ENCODE data around the gene ACKR3. TPM values are rescaled to one million over a fixed set of nuclear protein-coding genes. Genes with fewer than 3 reads are reported as not detected.

The ACKR3 gene
- polyA plus RNA-seq, 1 donor from 2014 or later, result 1.7 TPM

GRCh38 chr2:236631281-236631855, 61.7 kb downstream of the ACKR3 start:
- H3K9me3 ChIP-seq (ENCODE audit: low read length), result no peaks in the 10 kb centered on the region
- no peaks in the 10 kb centered on the region for H4K20me1 ChIP-seq (ENCODE audit: insufficient read depth)
- no peak overlapping the region for H3K27ac ChIP-seq (ENCODE audit: low read length)
- H3K27me3 ChIP-seq (ENCODE audit: insufficient read depth, low read depth, low read length), result no peaks in the 10 kb centered on the region
- TF ChIP-seq TAF1 (IDR thresholded peaks at IDR 0.05; ENCODE audit: low read depth), result no peak
- TF ChIP-seq MXI1 (conservative IDR thresholded peaks at IDR 0.05; ENCODE audit: poor library complexity, severe bottlenecking), result no peak
- no peak for TF ChIP-seq CTCF (IDR thresholded peaks at IDR 0.05; ENCODE audit: poor library complexity, severe bottlenecking)
- no peak for TF ChIP-seq POLR2AphosphoS5 (IDR thresholded peaks at IDR 0.05)
- no peak for TF ChIP-seq SMC3 (conservative IDR thresholded peaks at IDR 0.05; ENCODE audit: poor library complexity)
- no peak for TF ChIP-seq RAD21 (conservative IDR thresholded peaks at IDR 0.05)
- TF ChIP-seq REST (IDR thresholded peaks at IDR 0.05; ENCODE audit: borderline replicate concordance), result no peak
- no peak for TF ChIP-seq EZH2 (IDR thresholded peaks at IDR 0.05; ENCODE audit: borderline replicate concordance, insufficient read depth, low read length, poor library complexity, severe bottlenecking)
- TF ChIP-seq EP300 (conservative IDR thresholded peaks at IDR 0.05; ENCODE audit: poor library complexity, severe bottlenecking), result no peak
- H3K4me3 ChIP-seq (ENCODE audit: low read length), result no peak overlapping the region
- H3K4me2 ChIP-seq (ENCODE audit: low read length), result no peak overlapping the region
- no peak overlapping the region for H2AFZ ChIP-seq (ENCODE audit: low read depth, low read length)
- H3F3A ChIP-seq (ENCODE audit: insufficient read depth, low read length, poor library complexity, severe bottlenecking), result no peaks in the 10 kb centered on the region
- no peak overlapping the region for H3K9ac ChIP-seq (ENCODE audit: low read length)
- H3K36me3 ChIP-seq (ENCODE audit: insufficient read depth, low read length), result no peaks in the 10 kb centered on the region
- H3K9me2 ChIP-seq (ENCODE audit: insufficient read depth, low read length), result no peaks in the 10 kb centered on the region
- H3K79me2 ChIP-seq (replicated peaks; ENCODE audit: insufficient read depth, low read length), result no peaks in the 10 kb centered on the region

GRCh38 chr2:236631856-236632291, 62.2 kb downstream of the ACKR3 start:
- H3K4me3 ChIP-seq (ENCODE audit: low read length), result no peak overlapping the region
- no peaks in the 10 kb centered on the region for H4K20me1 ChIP-seq (ENCODE audit: insufficient read depth)
- H3K9me3 ChIP-seq (ENCODE audit: low read length), result no peaks in the 10 kb centered on the region
- no peak overlapping the region for H2AFZ ChIP-seq (ENCODE audit: low read depth, low read length)
- no peak overlapping the region for H3K27ac ChIP-seq (ENCODE audit: low read length)
- no peaks in the 10 kb centered on the region for H3K27me3 ChIP-seq (ENCODE audit: insufficient read depth, low read depth, low read length)
- H3K36me3 ChIP-seq (ENCODE audit: insufficient read depth, low read length), result no peaks in the 10 kb centered on the region
- H3K79me2 ChIP-seq (replicated peaks; ENCODE audit: insufficient read depth, low read length), result no peaks in the 10 kb centered on the region
- H3K4me2 ChIP-seq (ENCODE audit: low read length), result no peak overlapping the region
- H3K9me2 ChIP-seq (ENCODE audit: insufficient read depth, low read length), result no peaks in the 10 kb centered on the region
- H3K9ac ChIP-seq (ENCODE audit: low read length), result no peak overlapping the region
- H3F3A ChIP-seq (ENCODE audit: insufficient read depth, low read length, poor library complexity, severe bottlenecking), result no peaks in the 10 kb centered on the region
- TF ChIP-seq POLR2AphosphoS5 (IDR thresholded peaks at IDR 0.05), result no peak
- no peak for TF ChIP-seq MXI1 (conservative IDR thresholded peaks at IDR 0.05; ENCODE audit: poor library complexity, severe bottlenecking)
- TF ChIP-seq CTCF (IDR thresholded peaks at IDR 0.05; ENCODE audit: poor library complexity, severe bottlenecking), result no peak
- no peak for TF ChIP-seq REST (IDR thresholded peaks at IDR 0.05; ENCODE audit: borderline replicate concordance)
- TF ChIP-seq SMC3 (conservative IDR thresholded peaks at IDR 0.05; ENCODE audit: poor library complexity), result no peak
- no peak for TF ChIP-seq TAF1 (IDR thresholded peaks at IDR 0.05; ENCODE audit: low read depth)
- no peak for TF ChIP-seq EP300 (conservative IDR thresholded peaks at IDR 0.05; ENCODE audit: poor library complexity, severe bottlenecking)
- TF ChIP-seq RAD21 (conservative IDR thresholded peaks at IDR 0.05), result no peak
- no peak for TF ChIP-seq EZH2 (IDR thresholded peaks at IDR 0.05; ENCODE audit: borderline replicate concordance, insufficient read depth, low read length, poor library complexity, severe bottlenecking)
